Right atrium auricular region (tissue), 2 donors: Measurements from ENCODE around the gene LRMDA. TPM values are rescaled to one million over a fixed set of nuclear protein-coding genes. Genes with fewer than 3 reads are reported as not detected.

ENCODE experiments used
- DNase-seq: peaks from one replicate; pipeline ENCODE4 v3.0.0-alpha.2; 2019; ENCODE audit warnings: low spot score
- H3K27ac ChIP-seq, 2 donors: fragments of 200-600 bp; sonication (generic); 1 replicate in 1 of 2; 2 replicates in 1 of 2; pipeline ENCODE4 v1.5.1; 2016 to 2019
- H3K27me3 ChIP-seq, 2 donors: fragments of 200-600 bp; sonication (generic); one replicate each; pipeline versions ENCODE4 v1.5.1 to v1.6.0; 2017 to 2019
- H3K36me3 ChIP-seq: fragments of 200-600 bp; sonication (generic); one replicate; pipeline ENCODE4 v1.5.1; 2016
- H3K4me1 ChIP-seq, 2 donors: fragments of 200-600 bp; sonication (generic); one replicate each; pipeline versions ENCODE4 v1.5.1 to v1.6.0; 2017 to 2019
- H3K4me3 ChIP-seq, 2 donors: fragments of 200-600 bp; sonication (generic); 1 replicate in 1 of 2; 2 replicates in 1 of 2; pipeline ENCODE4 v1.5.1; 2017 to 2019; ENCODE audit warnings: mild to moderate bottlenecking in 1 of 2, moderate library complexity in 1 of 2
- H3K9me3 ChIP-seq, 2 donors: fragments of 200-600 bp; sonication (generic); one replicate each; pipeline ENCODE4 v1.5.1; 2019
- total RNA-seq, 2 donors: library from RNA; depleted of rRNA; stranded (reverse); fragments of >200 nt; gene quantifications; one replicate each; pipeline ENCODE4 v1.1.0, GENCODE V29; 2016
- TF ChIP-seq, protein P1 (sequence below), 2 donors: fragments of 200-600 bp; sonication (generic); IDR thresholded peaks; one replicate each; pipeline ENCODE4 v1.5.1; 2019; ENCODE audit warnings: antibody characterized with exemption in 2 of 2

LRMDA gene
- total RNA-seq, 2 donors from 2014 or later, result 6.1 to 19.1 TPM

DNA sequence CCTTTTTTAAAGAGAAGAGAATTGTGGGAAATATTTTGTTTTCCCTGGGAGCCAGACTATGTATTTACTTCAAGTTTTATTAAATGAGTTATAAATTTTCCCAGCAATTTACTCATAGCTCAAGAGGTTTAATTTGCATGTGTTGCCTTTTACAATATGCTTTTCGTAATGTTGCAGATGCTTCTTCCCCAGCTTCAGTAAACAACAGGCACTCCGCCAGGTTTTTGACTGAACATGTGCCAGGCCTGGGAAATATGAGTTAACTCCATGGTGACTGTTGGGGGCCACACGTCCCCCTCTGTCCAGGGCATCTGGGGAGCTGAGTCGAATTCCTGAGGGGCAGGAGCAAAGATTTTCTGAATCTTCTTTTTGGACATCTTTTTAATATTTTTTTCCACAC lies 545.7 kb downstream of the LRMDA start:
- Histone ChIP-seq H3K4me1 (peaks cover 0 to 11% of the 10 kb centered on the region in 2 donors), H3K9me3 (no peaks in the 10 kb centered on the region), H3K4me3 (no peak overlapping the region), H3K27me3 (no peaks in the 10 kb centered on the region), H3K36me3 (no peaks in the 10 kb centered on the region), H3K27ac (no peak overlapping the region)
- TF ChIP-seq, protein P1, sequence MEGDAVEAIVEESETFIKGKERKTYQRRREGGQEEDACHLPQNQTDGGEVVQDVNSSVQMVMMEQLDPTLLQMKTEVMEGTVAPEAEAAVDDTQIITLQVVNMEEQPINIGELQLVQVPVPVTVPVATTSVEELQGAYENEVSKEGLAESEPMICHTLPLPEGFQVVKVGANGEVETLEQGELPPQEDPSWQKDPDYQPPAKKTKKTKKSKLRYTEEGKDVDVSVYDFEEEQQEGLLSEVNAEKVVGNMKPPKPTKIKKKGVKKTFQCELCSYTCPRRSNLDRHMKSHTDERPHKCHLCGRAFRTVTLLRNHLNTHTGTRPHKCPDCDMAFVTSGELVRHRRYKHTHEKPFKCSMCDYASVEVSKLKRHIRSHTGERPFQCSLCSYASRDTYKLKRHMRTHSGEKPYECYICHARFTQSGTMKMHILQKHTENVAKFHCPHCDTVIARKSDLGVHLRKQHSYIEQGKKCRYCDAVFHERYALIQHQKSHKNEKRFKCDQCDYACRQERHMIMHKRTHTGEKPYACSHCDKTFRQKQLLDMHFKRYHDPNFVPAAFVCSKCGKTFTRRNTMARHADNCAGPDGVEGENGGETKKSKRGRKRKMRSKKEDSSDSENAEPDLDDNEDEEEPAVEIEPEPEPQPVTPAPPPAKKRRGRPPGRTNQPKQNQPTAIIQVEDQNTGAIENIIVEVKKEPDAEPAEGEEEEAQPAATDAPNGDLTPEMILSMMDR (IDR thresholded peaks at IDR 0.05), result no peak
- no peak for DNase-seq

DNA sequence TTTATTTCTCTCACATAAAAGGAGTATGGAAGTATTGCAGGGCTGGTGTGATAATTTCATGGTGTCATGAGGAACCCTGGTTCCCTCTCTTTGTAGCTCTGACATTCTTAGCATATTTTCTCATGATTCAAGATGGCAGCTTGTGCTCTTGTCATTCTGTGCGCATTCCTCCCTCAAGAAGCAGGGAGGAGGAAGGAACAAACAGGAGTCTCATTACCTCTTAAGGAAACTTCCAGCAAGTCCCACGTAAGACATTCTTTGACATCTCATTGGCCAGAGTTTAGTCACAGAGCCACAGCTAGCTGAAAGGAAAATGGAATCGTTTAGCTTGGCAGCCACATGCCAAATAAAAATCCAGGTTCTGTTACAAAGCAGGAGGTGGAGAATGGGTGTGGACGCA lies 546.8 kb downstream of the LRMDA start:
- H3K4me1 ChIP-seq, result peaks cover 0 to under 1% of the 10 kb centered on the region in 2 donors
- no peak for DNase-seq
- no peak overlapping the region for H3K4me3 ChIP-seq
- no peak overlapping the region for H3K27ac ChIP-seq
- TF ChIP-seq, protein P1 (IDR thresholded peaks at IDR 0.05), result no peak
- no peaks in the 10 kb centered on the region for H3K27me3 ChIP-seq
- H3K36me3 ChIP-seq, result no peaks in the 10 kb centered on the region
- no peaks in the 10 kb centered on the region for H3K9me3 ChIP-seq

DNA sequence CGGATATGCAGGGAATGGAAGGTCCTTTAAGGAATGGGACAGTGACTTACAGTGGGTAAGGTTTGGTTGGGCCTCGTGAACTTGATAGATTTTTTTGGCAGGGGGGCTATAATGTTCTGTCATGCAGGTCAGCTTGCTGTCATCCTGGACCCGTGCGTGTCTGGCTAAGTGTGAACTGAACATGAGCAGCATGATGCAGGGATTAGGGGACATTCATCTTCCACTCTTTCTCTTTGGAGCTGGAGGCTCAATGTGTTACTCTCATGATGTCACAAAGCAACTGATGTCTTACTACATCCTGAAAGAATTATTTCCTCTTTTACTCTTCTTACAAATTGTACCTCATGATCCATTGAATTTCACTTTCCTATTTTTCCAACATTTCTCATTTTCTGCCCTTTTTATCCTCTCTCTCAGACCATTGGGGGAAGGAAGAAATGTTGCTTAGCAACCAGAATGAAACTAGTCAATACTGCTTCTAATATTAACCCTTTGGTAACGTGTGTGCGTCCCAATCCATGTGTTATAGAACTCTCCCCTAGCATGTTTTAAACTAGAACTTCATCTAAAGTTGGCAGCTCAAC lies 549.1 kb downstream of the LRMDA start:
- Histone ChIP-seq H3K27ac (no peak overlapping the region), H3K4me3 (no peak overlapping the region), H3K27me3 (no peaks in the 10 kb centered on the region), H3K36me3 (no peaks in the 10 kb centered on the region), H3K9me3 (no peaks in the 10 kb centered on the region), H3K4me1 (no peaks in the 10 kb centered on the region)
- TF ChIP-seq, protein P1 (IDR thresholded peaks at IDR 0.05), result no peak
- DNase-seq, result no peak

DNA sequence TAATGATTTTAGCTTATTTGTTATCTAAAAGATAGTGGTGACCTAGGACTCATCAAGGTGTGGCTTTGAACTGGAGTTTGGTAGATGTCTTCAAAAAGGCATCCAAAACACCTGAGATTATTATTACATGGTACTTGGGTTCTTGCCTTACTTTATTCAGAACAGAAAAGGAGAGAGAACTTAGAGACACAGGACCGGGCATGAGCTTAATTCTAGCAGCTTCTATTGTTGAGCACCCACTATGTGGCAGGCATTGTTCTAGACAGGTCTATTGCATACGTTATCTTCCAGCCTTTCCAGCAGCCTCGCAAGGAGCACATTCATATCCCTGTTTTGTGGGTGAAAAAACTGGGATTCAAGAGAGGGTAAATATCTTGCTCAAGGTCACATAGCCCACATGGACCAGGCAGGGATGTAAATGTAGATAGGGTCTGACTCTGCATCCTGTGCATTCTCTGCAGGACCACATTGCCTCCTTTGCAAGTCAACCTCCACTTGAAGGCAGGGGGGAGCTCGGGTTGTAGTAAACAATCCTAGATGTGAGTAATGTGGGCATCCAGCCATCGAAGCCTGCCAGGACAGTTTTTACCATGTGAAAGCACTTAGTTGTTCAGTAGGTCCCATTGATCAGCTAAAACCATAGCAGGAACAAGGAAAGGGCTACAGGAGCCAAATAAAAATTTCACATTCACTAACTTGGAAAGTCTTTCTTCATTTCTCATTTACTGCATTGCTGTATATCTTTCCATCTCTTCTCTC lies 551.4 kb downstream of the LRMDA start:
- H3K36me3 ChIP-seq, result no peaks in the 10 kb centered on the region
- TF ChIP-seq, protein P1 (IDR thresholded peaks at IDR 0.05), result no peak
- no peak overlapping the region for H3K4me3 ChIP-seq
- no peaks in the 10 kb centered on the region for H3K4me1 ChIP-seq
- H3K27ac ChIP-seq, result no peak overlapping the region
- no peaks in the 10 kb centered on the region for H3K27me3 ChIP-seq
- H3K9me3 ChIP-seq, result no peaks in the 10 kb centered on the region
- no peak for DNase-seq

DNA sequence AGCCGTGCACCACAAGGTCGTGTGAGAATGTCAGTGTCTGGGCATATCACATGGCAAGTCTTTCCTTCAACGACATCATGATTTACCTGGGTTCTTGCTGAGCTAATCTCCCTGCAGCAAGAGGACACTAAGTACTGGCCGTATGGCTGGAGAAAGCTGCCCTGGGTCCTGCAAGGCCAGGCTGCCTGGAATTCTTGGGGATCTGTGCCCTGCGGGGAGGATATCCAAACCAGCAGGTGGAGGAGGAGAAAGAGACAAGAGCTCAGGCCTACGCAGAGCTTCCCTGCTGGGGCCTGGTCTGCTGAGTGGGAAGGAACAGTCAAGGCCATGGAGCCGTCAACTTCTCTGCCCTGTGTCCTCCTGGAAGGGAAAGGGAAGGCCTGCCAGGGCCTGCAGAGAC lies 552.6 kb downstream of the LRMDA start:
- H3K4me3 ChIP-seq, result no peak overlapping the region
- H3K4me1 ChIP-seq, result no peaks in the 10 kb centered on the region
- H3K27me3 ChIP-seq, result no peaks in the 10 kb centered on the region
- no peaks in the 10 kb centered on the region for H3K9me3 ChIP-seq
- H3K27ac ChIP-seq, result no peak overlapping the region
- H3K36me3 ChIP-seq, result no peaks in the 10 kb centered on the region
- TF ChIP-seq, protein P1 (IDR thresholded peaks at IDR 0.05), result no peak
- DNase-seq, result no peak
